GM18507 (cell line): ENCODE results near the gene GYPC.
"Not testable (repeated sequence)": the region's sequence is repeated elsewhere in the genome, so short reads cannot be mapped to it uniquely, and the experiment has no call there.

Experiments used
- DNase-seq: peaks from one replicate; pipeline ENCODE4 v3.0.0; 2011; ENCODE audit warnings: low read depth; ENCODE audit not compliant: insufficient read length; ENCODE audit errors: extremely low spot score
- FAIRE-seq: peaks from 2 replicates; lab custom pipeline; 2011; peaks lifted over from hg19 to GRCh38; lab: Jason Lieb, UNC

Gene GYPC

GRCh38 chr2:126647714-126648344 is 8.1 kb upstream of the GYPC start:
- not testable (repeated sequence) for FAIRE-seq, DNase-seq

- not testable (repeated sequence) for FAIRE-seq, DNase-seq
These were observed 7.6 kb upstream of the GYPC start for GRCh38 chr2:126648345-126648786.

GRCh38 chr2:126649101-126649500 is 6.9 kb upstream of the GYPC start:
- DNase-seq (no peak), FAIRE-seq (no peak)

GRCh38 chr2:126650994-126651393 is 5.0 kb upstream of the GYPC start:
- FAIRE-seq (no peak), DNase-seq (no peak)

- no peak for FAIRE-seq
- no peak for DNase-seq
These were observed 3.6 kb upstream of the GYPC start for GRCh38 chr2:126652323-126652891.

GRCh38 chr2:126653109-126653508 is 2.8 kb upstream of the GYPC start:
- no peak for FAIRE-seq
- DNase-seq = no peak

GRCh38 chr2:126653761-126654160 is 2.2 kb upstream of the GYPC start:
- no peak for FAIRE-seq
- DNase-seq = no peak

GRCh38 chr2:126655051-126655450 is 907 bp upstream of the GYPC start:
- FAIRE-seq = no peak
- no peak for DNase-seq

- no peak for DNase-seq
- FAIRE-seq = no peak
These were observed 631 bp downstream of the GYPC start for GRCh38 chr2:126656431-126657147.

GRCh38 chr2:126657148-126657635 is 1.2 kb downstream of the GYPC start:
- no peak for DNase-seq
- FAIRE-seq = peak; percentile 53

- FAIRE-seq = peak; percentile 95
- peak; percentile 50 for DNase-seq
These were observed 1.8 kb downstream of the GYPC start for GRCh38 chr2:126657636-126658318.

- DNase-seq (no peak), FAIRE-seq (no peak)
These were observed 2.5 kb downstream of the GYPC start for GRCh38 chr2:126658319-126658904.

- peak; percentile 92 for FAIRE-seq
These were observed 3.1 kb downstream of the GYPC start for GRCh38 chr2:126658905-126659561.

GRCh38 chr2:126659562-126660467 is 3.9 kb downstream of the GYPC start:
- FAIRE-seq (no peak), DNase-seq (no peak)

More at GRCh38 chr2:126658905-126659561, 3.1 kb downstream of the GYPC start:
- no peak for DNase-seq

GRCh38 chr2:126660971-126661370 is 5.0 kb downstream of the GYPC start:
- FAIRE-seq (no peak), DNase-seq (no peak)

- DNase-seq = no peak
- FAIRE-seq = no peak
These were observed 5.9 kb downstream of the GYPC start for GRCh38 chr2:126661702-126662500.

- no peak for FAIRE-seq
- no peak for DNase-seq
These were observed 6.7 kb downstream of the GYPC start for GRCh38 chr2:126662621-126663020.
